H7 (cell line): ENCODE measurements around the gene ZBTB7C. TPM values are rescaled to one million over a fixed set of nuclear protein-coding genes. Genes with fewer than 3 reads are reported as not detected.

Source experiments
- DNase-seq: peaks from one replicate; pipeline ENCODE4 v3.0.0; 2012
- H3K27me3 ChIP-seq: 2 replicates; pipeline ENCODE4 v1.6.0; 2011; ENCODE audit warnings: mild to moderate bottlenecking, low read length; ENCODE audit not compliant: control insufficient read depth, insufficient read depth
- H3K36me3 ChIP-seq: replicated peaks from 2 replicates; pipeline ENCODE4 v1.5.1; 2011; ENCODE audit warnings: low read length; ENCODE audit not compliant: control insufficient read depth, insufficient read depth
- H3K4me3 ChIP-seq: 2 replicates; pipeline ENCODE4 v1.5.1; 2011; ENCODE audit warnings: low read depth, mild to moderate bottlenecking, control low read depth, low read length, moderate library complexity; ENCODE audit not compliant: insufficient read depth
- total RNA-seq: library from RNA; depleted of rRNA; stranded (reverse); fragments of >200 nt; shearing (Covaris generic); gene quantifications from 2 replicates; pipeline ENCODE4 v1.2.3, GENCODE V29; 2014

The ZBTB7C gene
- total RNA-seq, 1 experiment from 2014 or later: 0.38 TPM

GRCh38 chr18:48405978-48406377 lies 3.2 kb downstream of the ZBTB7C start:
- no peak for DNase-seq
- Histone ChIP-seq H3K27me3 (peaks cover 51% of the 10 kb centered on the region), H3K4me3 (no peak overlapping the region)

DNA sequence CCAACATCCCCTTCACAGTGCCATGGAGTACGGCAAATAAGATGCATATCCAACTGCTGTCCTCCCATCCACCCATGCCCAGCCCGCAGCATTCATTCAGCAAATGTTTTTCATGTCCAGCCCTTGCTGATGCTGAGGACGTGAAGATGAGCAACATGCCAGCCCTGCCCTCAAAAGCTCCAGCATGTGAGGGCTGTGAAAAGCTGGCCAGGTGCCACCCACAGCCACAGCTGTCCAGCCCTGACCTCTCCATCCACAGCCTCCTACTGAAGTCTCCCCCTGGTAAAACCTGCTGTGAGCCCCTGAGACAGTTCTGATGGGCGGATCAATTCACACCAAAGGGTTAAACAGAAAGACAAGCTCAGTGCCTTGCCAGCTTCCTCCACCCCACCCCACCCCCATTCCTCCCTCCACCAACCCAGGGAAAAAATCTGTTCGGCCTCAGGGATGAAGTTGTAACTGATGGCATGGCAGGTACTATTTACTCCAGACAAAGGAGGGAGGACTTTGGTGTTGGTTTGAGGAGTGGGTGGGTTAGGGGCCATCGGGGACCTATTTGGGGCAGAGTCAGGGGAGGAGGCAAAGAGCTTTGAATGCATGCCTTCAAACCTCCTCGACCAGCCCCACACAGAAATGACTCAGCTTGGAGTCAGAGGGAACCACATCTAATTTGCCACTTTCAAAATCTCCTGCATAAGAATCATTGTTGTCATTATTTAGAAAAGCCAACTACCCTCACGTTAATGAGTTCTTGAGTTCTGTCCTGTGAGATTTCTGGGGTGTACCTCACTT lies 4.3 kb downstream of the ZBTB7C start:
- Histone ChIP-seq H3K36me3 (no peaks in the 10 kb centered on the region), H3K4me3 (no peak overlapping the region), H3K27me3 (peaks cover 42% of the 10 kb centered on the region)
- peak; percentile 48 for DNase-seq

More at GRCh38 chr18:48405978-48406377, 3.2 kb downstream of the ZBTB7C start:
- H3K36me3 ChIP-seq: no peaks in the 10 kb centered on the region

GRCh38 chr18:48402953-48403352 lies 6.2 kb downstream of the ZBTB7C start:
- no peak for DNase-seq

GRCh38 chr18:48399303-48400075 lies 9.7 kb downstream of the ZBTB7C start:
- Histone ChIP-seq H3K27me3 (no peaks in the 10 kb centered on the region), H3K36me3 (no peaks in the 10 kb centered on the region), H3K4me3 (no peak overlapping the region)
- DNase-seq: no peak

More at GRCh38 chr18:48402953-48403352, 6.2 kb downstream of the ZBTB7C start:
- Histone ChIP-seq H3K27me3 (peaks cover 25% of the 10 kb centered on the region), H3K36me3 (no peaks in the 10 kb centered on the region), H3K4me3 (no peak overlapping the region)

GRCh38 chr18:48398074-48398473 lies 11.1 kb downstream of the ZBTB7C start:
- Histone ChIP-seq H3K36me3 (no peaks in the 10 kb centered on the region), H3K27me3 (no peaks in the 10 kb centered on the region), H3K4me3 (no peak overlapping the region)
- DNase-seq: no peak

GRCh38 chr18:48397021-48397420 lies 12.2 kb downstream of the ZBTB7C start:
- Histone ChIP-seq H3K27me3 (no peaks in the 10 kb centered on the region), H3K4me3 (no peak overlapping the region), H3K36me3 (no peaks in the 10 kb centered on the region)
- no peak for DNase-seq

- Histone ChIP-seq H3K27me3 (no peaks in the 10 kb centered on the region), H3K4me3 (no peak overlapping the region), H3K36me3 (no peaks in the 10 kb centered on the region)
- DNase-seq: no peak
These were observed 12.6 kb downstream of the ZBTB7C start for GRCh38 chr18:48396561-48396960.

- Histone ChIP-seq H3K27me3 (no peaks in the 10 kb centered on the region), H3K36me3 (no peaks in the 10 kb centered on the region), H3K4me3 (no peak overlapping the region)
- no peak for DNase-seq
These were observed 13.5 kb downstream of the ZBTB7C start for GRCh38 chr18:48395646-48396045.

DNA sequence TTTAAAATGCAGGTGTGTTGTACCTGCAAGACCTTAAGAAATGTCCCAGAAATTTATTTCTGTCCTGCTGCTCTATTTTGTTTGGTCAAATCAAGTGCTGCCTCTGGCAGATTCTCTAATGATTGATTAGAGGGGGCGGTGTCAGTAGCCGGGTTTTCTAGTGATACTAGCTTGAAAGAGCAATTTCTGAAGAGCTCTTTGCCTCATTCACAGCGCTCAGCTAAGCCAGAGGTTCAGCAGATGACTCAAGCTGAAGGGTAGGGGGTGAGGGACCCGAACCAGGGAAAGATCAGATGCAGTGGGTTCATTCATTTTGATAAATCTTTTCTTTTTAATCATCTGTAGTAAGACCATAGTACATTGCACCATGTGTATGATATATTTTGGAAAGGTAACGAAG lies 15.0 kb downstream of the ZBTB7C start:
- Histone ChIP-seq H3K36me3 (no peaks in the 10 kb centered on the region), H3K4me3 (no peak overlapping the region), H3K27me3 (no peaks in the 10 kb centered on the region)
- DNase-seq: no peak

DNA sequence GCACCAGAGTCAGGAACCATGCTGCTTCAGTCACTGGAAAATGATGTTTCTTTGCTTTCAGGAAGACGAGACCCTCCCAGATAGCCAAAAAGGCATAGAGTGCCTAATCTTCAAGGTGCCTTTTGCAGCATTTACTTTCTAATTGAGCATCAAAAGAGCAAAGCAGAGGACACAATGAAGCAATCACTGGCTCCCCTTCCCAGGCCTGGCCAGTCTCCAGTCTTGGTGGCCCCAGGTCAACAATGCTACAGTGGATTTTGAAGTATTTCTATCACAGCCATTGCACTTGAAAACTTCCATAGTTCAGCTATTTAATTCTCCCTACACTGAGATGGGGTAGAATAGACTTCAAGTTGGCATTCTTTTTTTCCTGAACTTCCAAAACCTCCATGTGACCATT lies 15.4 kb downstream of the ZBTB7C start:
- Histone ChIP-seq H3K36me3 (no peaks in the 10 kb centered on the region), H3K4me3 (no peak overlapping the region), H3K27me3 (no peaks in the 10 kb centered on the region)
- no peak for DNase-seq

- Histone ChIP-seq H3K36me3 (no peaks in the 10 kb centered on the region), H3K4me3 (no peak overlapping the region), H3K27me3 (no peaks in the 10 kb centered on the region)
- no peak for DNase-seq
These were observed 16.0 kb downstream of the ZBTB7C start for GRCh38 chr18:48393170-48393569.

DNA sequence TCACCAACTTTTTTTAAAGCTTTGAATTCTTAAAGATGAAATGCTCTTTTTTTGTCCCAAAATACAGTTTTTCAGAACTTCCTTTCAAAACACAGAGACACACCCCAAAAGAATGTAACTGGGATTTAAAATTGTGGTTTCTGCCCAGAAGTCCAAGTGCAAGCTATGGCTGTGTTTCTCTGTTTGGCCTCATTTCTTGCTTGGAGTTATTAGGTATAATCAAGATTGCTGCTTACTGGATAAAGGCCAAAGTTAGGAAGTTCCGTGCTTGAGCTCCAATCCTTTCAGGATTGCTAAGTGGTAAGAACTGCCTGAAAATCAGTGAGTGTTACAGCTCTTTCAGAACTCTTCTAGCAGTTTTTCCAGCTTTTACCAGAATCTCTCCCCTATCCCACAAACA lies 16.9 kb downstream of the ZBTB7C start:
- Histone ChIP-seq H3K4me3 (no peak overlapping the region), H3K27me3 (no peaks in the 10 kb centered on the region)

GRCh38 chr18:48391868-48392267 lies 17.3 kb downstream of the ZBTB7C start:
- H3K36me3 ChIP-seq: no peaks in the 10 kb centered on the region
- no peaks in the 10 kb centered on the region for H3K27me3 ChIP-seq
- no peak for DNase-seq
- no peak overlapping the region for H3K4me3 ChIP-seq

More for the DNA sequence above, 16.9 kb downstream of the ZBTB7C start:
- no peak for DNase-seq
- H3K36me3 ChIP-seq: no peaks in the 10 kb centered on the region

GRCh38 chr18:48390641-48391040 lies 18.5 kb downstream of the ZBTB7C start:
- Histone ChIP-seq H3K4me3 (no peak overlapping the region), H3K27me3 (no peaks in the 10 kb centered on the region), H3K36me3 (no peaks in the 10 kb centered on the region)
- no peak for DNase-seq

DNA sequence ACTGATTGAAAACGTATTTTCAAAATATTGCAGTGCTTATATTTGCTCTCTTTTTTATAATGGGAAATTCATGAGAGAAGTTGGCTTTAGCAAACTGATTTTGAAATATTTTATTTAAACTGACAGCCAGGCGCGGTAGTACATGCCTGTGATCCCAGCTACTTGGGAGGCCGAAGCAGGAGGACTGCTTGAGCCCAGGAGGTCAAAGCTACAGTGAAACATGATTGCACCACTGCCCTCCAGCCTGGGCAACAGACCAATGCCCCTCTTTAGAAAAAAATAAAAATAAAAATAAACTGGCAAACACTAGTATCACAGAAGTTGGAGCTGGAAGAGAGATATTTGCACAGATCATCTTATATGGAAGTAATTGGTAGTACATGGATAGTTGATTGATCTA lies 20.7 kb downstream of the ZBTB7C start:
- H3K27me3 ChIP-seq: no peaks in the 10 kb centered on the region
- no peak overlapping the region for H3K4me3 ChIP-seq
- DNase-seq: no peak
- no peaks in the 10 kb centered on the region for H3K36me3 ChIP-seq
